ENCODE results near the gene ASB18.

ASB18 gene

GRCh38 chr2:236195726-236196125, 68.5 kb downstream of the ASB18 start:
- DNase-seq, result no peak
- no peak for TF ChIP-seq POLR2A (IDR thresholded peaks at IDR 0.05; ENCODE audit: low read length)

GRCh38 chr2:236194786-236195185, 69.4 kb downstream of the ASB18 start:
- DNase-seq, result no peak
- TF ChIP-seq GATA1 (IDR thresholded peaks at IDR 0.05; ENCODE audit: low read depth, low read length), result no peak
- TF ChIP-seq POLR2A (IDR thresholded peaks at IDR 0.05; ENCODE audit: low read length), result no peak

GRCh38 chr2:236193026-236193425, 71.2 kb downstream of the ASB18 start:
- no peak for DNase-seq
- TF ChIP-seq GATA1 (IDR thresholded peaks at IDR 0.05; ENCODE audit: low read depth, low read length), result no peak
- TF ChIP-seq POLR2A (IDR thresholded peaks at IDR 0.05; ENCODE audit: low read length), result no peak

GRCh38 chr2:236190674-236191073, 73.5 kb downstream of the ASB18 start:
- TF ChIP-seq POLR2A (IDR thresholded peaks at IDR 0.05; ENCODE audit: low read length) (no peak), GATA1 (IDR thresholded peaks at IDR 0.05; ENCODE audit: low read depth, low read length) (no peak)
- DNase-seq, result no peak

- TF ChIP-seq GATA1 (IDR thresholded peaks at IDR 0.05; ENCODE audit: low read depth, low read length) (no peak), POLR2A (IDR thresholded peaks at IDR 0.05; ENCODE audit: low read length) (no peak)
- no peak for DNase-seq
These were observed 79.5 kb downstream of the ASB18 start for GRCh38 chr2:236184701-236185100.

- no peak for TF ChIP-seq GATA1 (IDR thresholded peaks at IDR 0.05; ENCODE audit: low read depth, low read length)
- TF ChIP-seq POLR2A (IDR thresholded peaks at IDR 0.05; ENCODE audit: low read length), result no peak
- DNase-seq, result peak; percentile 49 to 72
These were observed 83.3 kb downstream of the ASB18 start for GRCh38 chr2:236180831-236181453.

GRCh38 chr2:236180076-236180816, 84.0 kb downstream of the ASB18 start:
- no peak for DNase-seq
- TF ChIP-seq POLR2A (IDR thresholded peaks at IDR 0.05; ENCODE audit: low read length), result no peak
- no peak for TF ChIP-seq GATA1 (IDR thresholded peaks at IDR 0.05; ENCODE audit: low read depth, low read length)

GRCh38 chr2:236179236-236180075, 84.8 kb downstream of the ASB18 start:
- TF ChIP-seq GATA1 (IDR thresholded peaks at IDR 0.05; ENCODE audit: low read depth, low read length), result no peak
- no peak for TF ChIP-seq POLR2A (IDR thresholded peaks at IDR 0.05; ENCODE audit: low read length)
- DNase-seq, result no peak

- no peak for DNase-seq
These were observed 85.3 kb downstream of the ASB18 start for GRCh38 chr2:236178890-236179235.

GRCh38 chr2:236177967-236178889, 86.0 kb downstream of the ASB18 start:
- no peak for TF ChIP-seq GATA1 (IDR thresholded peaks at IDR 0.05; ENCODE audit: low read depth, low read length)
- no peak for TF ChIP-seq POLR2A (IDR thresholded peaks at IDR 0.05; ENCODE audit: low read length)
- DNase-seq, result peak; percentile 54 to 73

More at GRCh38 chr2:236178890-236179235, 85.3 kb downstream of the ASB18 start:
- no peak for TF ChIP-seq GATA1 (IDR thresholded peaks at IDR 0.05; ENCODE audit: low read depth, low read length)
- TF ChIP-seq POLR2A (IDR thresholded peaks at IDR 0.05; ENCODE audit: low read length), result no peak

GRCh38 chr2:236177604-236177966, 86.6 kb downstream of the ASB18 start:
- TF ChIP-seq GATA1 (IDR thresholded peaks at IDR 0.05; ENCODE audit: low read depth, low read length) (no peak), POLR2A (IDR thresholded peaks at IDR 0.05; ENCODE audit: low read length) (no peak)
- peak; percentile 63 to 69 for DNase-seq

GRCh38 chr2:236176951-236177350, 87.3 kb downstream of the ASB18 start:
- no peak for DNase-seq
- TF ChIP-seq GATA1 (IDR thresholded peaks at IDR 0.05; ENCODE audit: low read depth, low read length) (no peak), POLR2A (IDR thresholded peaks at IDR 0.05; ENCODE audit: low read length) (no peak)

GRCh38 chr2:236176417-236176816, 87.8 kb downstream of the ASB18 start:
- TF ChIP-seq POLR2A (IDR thresholded peaks at IDR 0.05; ENCODE audit: low read length) (no peak), GATA1 (IDR thresholded peaks at IDR 0.05; ENCODE audit: low read depth, low read length) (no peak)
- DNase-seq, result peak; percentile 55 to 57

All from erythroblast (primary cell).